ENCODE results near the gene E2F6. TPM values are rescaled to one million over a fixed set of nuclear protein-coding genes. Genes with fewer than 3 reads are reported as not detected.

Gene E2F6
- total and polyA plus RNA-seq, 2 of the 13 experiments (the other 11 are each of a cell fraction or from before 2014, with no cell fraction given): 27.3 to 36.0 TPM

DNA sequence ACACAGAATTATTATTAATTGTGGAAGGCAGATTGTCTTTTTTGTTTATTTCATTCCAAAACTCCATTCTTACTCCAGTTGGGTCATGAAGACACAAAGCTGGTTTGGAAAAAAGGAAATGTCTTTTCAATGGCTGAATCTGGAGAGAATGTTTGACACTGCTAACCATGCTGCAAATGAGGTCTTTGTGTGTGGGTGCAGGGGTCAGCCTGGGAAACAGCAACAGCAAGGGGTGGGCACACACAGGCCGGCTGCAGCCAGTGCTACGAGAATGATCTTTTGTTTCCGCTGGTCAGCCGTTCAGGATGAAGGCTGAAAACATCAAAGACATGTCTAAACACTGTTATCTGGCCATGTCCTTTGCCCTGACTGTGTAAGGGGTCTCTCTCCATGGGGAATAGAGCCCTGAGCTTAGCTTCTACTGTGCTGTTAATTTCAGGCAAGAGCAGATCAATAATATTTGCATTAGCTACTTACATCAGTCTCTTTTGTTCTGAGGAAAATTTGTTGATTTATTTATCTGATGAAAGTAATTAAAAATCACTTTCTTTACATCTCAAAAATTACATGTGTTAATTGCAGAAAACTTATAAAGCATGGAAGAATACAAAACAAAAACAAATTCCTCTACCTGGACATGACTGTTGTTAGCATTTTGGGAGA, 33.3 kb upstream of the E2F6 start (continued):
- TF ChIP-seq HMGXB3 (CRISPR knock-in tag; IDR thresholded peaks at IDR 0.05; ENCODE audit: borderline replicate concordance): peak; percentile 88; the same call in 1 of the 2 replicates
- TF ChIP-seq ZNF678 (CRISPR knock-in tag; IDR thresholded peaks at IDR 0.05): no peak
- peak; percentile 68 for TF ChIP-seq PHF5A (CRISPR knock-in tag; IDR thresholded peaks at IDR 0.05; ENCODE audit: low read depth, unreplicated experiment)
- TF ChIP-seq DR1 (CRISPR knock-in tag; IDR thresholded peaks at IDR 0.05): peak; percentile 89
- TF ChIP-seq ZXDC (CRISPR knock-in tag; IDR thresholded peaks at IDR 0.05): peak; percentile 73
- TF ChIP-seq ZNF577 (CRISPR knock-in tag; IDR thresholded peaks at IDR 0.05; ENCODE audit: borderline replicate concordance, low read depth): no peak
- TF ChIP-seq FOXJ3 (CRISPR knock-in tag; IDR thresholded peaks at IDR 0.05; ENCODE audit: borderline replicate concordance): peak; percentile 100
- TF ChIP-seq ZNF629 (CRISPR knock-in tag; conservative IDR thresholded peaks at IDR 0.05): peak; percentile 64
- no peak for TF ChIP-seq ZNF343 (CRISPR knock-in tag; IDR thresholded peaks at IDR 0.05)
- 0 out of 2 replicates have a peak, but pooled peaks have one; percentile 83 for TF ChIP-seq HDAC6 (IDR thresholded peaks at IDR 0.05; ENCODE audit: low read depth, low read length)
- no peak for TF ChIP-seq ZNF576 (CRISPR knock-in tag; IDR thresholded peaks at IDR 0.05)
- no peak; the same call in 1 of the 2 replicates for TF ChIP-seq TBP (CRISPR knock-in tag; IDR thresholded peaks at IDR 0.05)
- peak; percentile 94 for TF ChIP-seq TCF7L2 (IDR thresholded peaks at IDR 0.05; ENCODE audit: low read depth, low read length)
- no peak for TF ChIP-seq MAFF (IDR thresholded peaks at IDR 0.05; ENCODE audit: low read depth, low read length)
- no peak for TF ChIP-seq NPAS2 (CRISPR knock-in tag; IDR thresholded peaks at IDR 0.05; ENCODE audit: borderline replicate concordance)
- TF ChIP-seq, protein P1, sequence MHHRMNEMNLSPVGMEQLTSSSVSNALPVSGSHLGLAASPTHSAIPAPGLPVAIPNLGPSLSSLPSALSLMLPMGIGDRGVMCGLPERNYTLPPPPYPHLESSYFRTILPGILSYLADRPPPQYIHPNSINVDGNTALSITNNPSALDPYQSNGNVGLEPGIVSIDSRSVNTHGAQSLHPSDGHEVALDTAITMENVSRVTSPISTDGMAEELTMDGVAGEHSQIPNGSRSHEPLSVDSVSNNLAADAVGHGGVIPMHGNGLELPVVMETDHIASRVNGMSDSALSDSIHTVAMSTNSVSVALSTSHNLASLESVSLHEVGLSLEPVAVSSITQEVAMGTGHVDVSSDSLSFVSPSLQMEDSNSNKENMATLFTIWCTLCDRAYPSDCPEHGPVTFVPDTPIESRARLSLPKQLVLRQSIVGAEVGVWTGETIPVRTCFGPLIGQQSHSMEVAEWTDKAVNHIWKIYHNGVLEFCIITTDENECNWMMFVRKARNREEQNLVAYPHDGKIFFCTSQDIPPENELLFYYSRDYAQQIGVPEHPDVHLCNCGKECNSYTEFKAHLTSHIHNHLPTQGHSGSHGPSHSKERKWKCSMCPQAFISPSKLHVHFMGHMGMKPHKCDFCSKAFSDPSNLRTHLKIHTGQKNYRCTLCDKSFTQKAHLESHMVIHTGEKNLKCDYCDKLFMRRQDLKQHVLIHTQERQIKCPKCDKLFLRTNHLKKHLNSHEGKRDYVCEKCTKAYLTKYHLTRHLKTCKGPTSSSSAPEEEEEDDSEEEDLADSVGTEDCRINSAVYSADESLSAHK (CRISPR knock-in tag; IDR thresholded peaks at IDR 0.05; ENCODE audit: borderline replicate concordance): no peak
- peak; percentile 83 for TF ChIP-seq ZNF7 (CRISPR knock-in tag; IDR thresholded peaks at IDR 0.05)
- TF ChIP-seq ZNF75D (CRISPR knock-in tag; IDR thresholded peaks at IDR 0.05; ENCODE audit: borderline replicate concordance): no peak
- TF ChIP-seq PAWR (CRISPR knock-in tag; IDR thresholded peaks at IDR 0.05; ENCODE audit: borderline replicate concordance): no peak
- TF ChIP-seq ZSCAN29 (CRISPR knock-in tag; conservative IDR thresholded peaks at IDR 0.05): peak; percentile 90; the same call in 1 of the 2 replicates

Measured in HepG2 (cell line).